ENCODE data around the gene TESK1. TPM values are rescaled to one million over a fixed set of nuclear protein-coding genes. Genes with fewer than 3 reads are reported as not detected.

TESK1 gene
- total and polyA plus RNA-seq, 2 of the 8 experiments (the other 6 are each of a cell fraction or from before 2014, with no cell fraction given): 13.5 to 13.9 TPM

GRCh38 chr9:35627575-35627974 is 22.5 kb downstream of the TESK1 start (continued):
- TF ChIP-seq TAF7 (optimal IDR thresholded peaks at IDR 0.05; ENCODE audit: borderline replicate concordance, low read depth, low read length) (no peak), KDM5A (IDR thresholded peaks at IDR 0.05; ENCODE audit: low read length) (no peak), RFX5 (IDR thresholded peaks at IDR 0.05; ENCODE audit: borderline replicate concordance, low read depth, low read length) (no peak), POLR2A (IDR thresholded peaks at IDR 0.05; ENCODE audit: control extremely low read depth in 1 of 2, low read depth in 2 of 2, low read length in 2 of 2) (no peak), RBBP5 (IDR thresholded peaks at IDR 0.05; ENCODE audit: borderline replicate concordance, low read depth, low read length) (no peak)
